NCI-H460 (cell line): ENCODE measurements around the gene SEPTIN2. TPM values are rescaled to one million over a fixed set of nuclear protein-coding genes. Genes with fewer than 3 reads are reported as not detected.
"Not testable (repeated sequence)": the region's sequence is repeated elsewhere in the genome, so short reads cannot be mapped to it uniquely, and the experiment has no call there.

Experiments
- DNase-seq: peaks from one replicate; pipeline ENCODE4 v3.0.0-alpha.2; 2016; ENCODE audit warnings: low read depth; ENCODE audit errors: extremely low read depth
- total RNA-seq: library from RNA; depleted of rRNA; stranded (reverse); fragments of >200 nt; shearing (Covaris generic); gene quantifications from 2 replicates; pipeline ENCODE4 v1.2.3, GENCODE V29; 2014

Gene SEPTIN2
- total RNA-seq, 1 experiment from 2014 or later = 405 TPM

GRCh38 chr2:241286348-241287090 lies 29.2 kb upstream of the SEPTIN2 start:
- no peak for DNase-seq

GRCh38 chr2:241288324-241288888 lies 27.3 kb upstream of the SEPTIN2 start:
- no peak for DNase-seq

DNA sequence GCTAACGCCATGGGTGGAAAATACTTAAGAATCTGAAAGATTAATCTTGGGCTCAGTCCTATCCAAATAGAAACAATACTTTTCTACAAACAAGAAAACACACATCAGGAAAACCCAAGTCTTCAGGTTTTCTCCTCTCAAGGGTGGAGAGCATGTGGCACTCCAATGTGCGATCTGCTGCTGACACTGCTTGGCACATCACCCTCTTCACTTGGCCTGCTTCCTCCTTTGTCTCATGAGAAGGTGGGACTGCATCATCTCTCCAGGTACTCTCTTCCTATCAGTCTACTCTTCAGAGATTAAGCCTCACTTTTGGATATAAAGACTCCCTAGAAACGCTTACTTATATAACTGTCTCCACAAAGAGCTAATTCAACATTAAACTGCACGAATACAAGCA lies 26.7 kb upstream of the SEPTIN2 start:
- no peak for DNase-seq

DNA sequence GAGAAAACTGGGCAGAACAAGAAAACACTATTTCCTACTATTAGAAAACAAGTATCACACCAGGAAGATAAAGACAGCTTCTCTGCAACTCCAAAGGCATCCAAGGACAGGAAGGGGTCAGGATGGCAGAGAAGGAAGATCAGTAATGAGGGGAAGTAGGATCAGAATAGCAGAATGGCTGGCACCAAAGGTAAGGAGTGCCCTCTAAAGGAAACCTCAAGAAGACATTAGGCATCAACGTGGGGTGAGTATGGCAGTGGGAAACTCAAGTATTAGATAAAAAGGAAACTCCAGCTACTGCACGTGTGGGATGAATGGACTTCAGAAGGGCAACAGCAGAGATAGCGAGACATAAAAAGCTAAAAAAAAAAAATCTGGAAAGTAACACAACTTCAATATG lies 26.1 kb upstream of the SEPTIN2 start:
- DNase-seq = no peak

DNA sequence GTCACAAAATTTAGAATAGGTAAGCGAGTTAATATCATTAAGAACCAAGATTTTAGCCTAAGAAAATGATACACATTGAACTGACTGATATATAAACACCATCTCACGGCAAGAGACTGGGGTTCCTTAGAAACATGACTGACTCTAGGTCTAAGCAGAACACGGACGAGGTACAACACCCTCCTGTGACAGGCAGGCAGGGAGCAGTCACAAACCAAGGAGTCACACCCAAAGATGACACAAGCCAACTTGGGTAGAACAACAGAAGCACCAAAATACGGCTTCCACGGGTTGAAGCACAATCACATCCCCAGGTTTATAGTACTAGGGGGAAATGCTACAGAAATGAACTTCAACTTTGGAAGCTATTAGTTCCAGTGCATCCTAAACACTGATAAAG lies 24.6 kb upstream of the SEPTIN2 start:
- DNase-seq = no peak

DNA sequence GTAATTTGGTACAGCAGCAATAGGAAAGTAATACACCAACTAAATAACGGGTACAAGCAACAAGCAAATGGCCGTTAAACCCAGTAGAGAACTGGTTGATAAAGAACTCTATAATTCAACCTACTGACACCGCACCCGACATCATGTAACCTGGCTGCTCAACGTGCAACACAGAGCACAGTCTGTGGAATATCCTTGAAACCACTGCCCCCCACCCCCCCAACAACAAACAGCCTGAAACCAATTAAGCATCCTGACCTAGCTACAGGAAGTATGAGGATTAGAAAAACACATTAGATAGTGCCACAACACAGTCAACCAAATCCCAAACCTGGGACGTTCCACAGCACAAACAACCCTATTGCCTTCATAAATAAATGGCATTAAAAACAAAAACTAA lies 23.7 kb upstream of the SEPTIN2 start:
- no peak for DNase-seq

DNA sequence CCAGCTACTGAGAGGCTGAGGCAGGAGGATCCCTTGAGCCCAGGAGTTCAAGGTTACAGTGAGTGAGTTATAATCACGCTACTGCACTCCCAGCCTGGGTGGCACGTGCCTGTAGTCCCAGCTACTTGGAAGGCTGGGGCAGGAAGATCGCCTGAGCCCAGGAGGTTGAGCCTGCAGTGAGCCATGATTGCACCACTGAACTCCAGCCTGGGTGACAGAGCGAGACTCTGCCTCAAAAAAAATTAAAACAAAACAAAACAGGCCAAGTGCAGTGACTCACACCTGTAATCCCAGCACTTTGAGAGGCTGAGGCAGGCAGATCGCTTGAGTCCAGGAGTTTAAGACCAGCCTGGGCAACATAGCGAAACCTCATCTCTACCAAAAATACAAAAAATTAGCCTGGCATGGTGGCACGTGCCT lies 22.3 kb upstream of the SEPTIN2 start:
- not testable (repeated sequence) for DNase-seq

- no peak for DNase-seq
Measured at GRCh38 chr2:241295326-241296095, 20.2 kb upstream of the SEPTIN2 start.

DNA sequence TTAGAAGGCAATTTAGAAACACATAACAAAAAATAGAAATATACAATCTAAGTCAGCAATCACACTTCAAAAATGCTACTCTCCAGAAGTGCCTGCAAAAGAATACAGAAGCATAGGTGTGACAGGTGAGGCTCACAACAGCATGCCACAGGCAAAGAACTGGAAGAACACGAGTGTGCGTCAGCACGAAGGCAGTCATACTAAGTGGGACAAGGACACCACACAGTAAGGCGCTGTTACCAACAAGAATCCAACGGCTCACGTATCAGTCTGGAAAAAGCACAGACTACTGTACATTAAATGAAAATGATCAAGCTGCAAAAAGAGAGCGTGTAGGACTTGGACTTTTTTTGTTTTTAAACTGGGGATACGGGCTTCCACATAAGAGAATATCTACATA lies 19.0 kb upstream of the SEPTIN2 start:
- no peak for DNase-seq

DNA sequence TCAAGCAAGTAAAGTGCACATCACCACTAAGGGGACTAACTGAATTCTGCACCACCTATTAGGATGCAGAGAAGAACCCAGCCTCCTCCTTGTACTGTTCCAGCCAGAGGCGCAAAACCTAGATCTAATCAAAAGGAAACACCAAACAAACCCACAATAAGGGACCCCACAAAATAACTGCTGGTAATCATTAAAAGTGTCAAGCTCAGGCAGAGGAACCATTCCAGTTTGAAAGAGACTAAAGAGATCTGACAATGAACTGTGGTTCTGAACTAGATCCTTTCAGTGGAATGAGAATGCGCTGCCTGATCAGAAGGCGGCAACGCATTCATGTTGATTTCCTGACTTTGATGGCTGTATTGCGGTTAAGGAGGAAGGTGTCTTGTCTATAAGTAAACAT lies 17.1 kb upstream of the SEPTIN2 start:
- no peak for DNase-seq

- no peak for DNase-seq
Measured at GRCh38 chr2:241300000-241300399, 15.7 kb upstream of the SEPTIN2 start.

- no peak for DNase-seq
Measured at GRCh38 chr2:241302083-241302482, 13.6 kb upstream of the SEPTIN2 start.

GRCh38 chr2:241302759-241303651 lies 12.7 kb upstream of the SEPTIN2 start:
- no peak for DNase-seq

- no peak for DNase-seq
Measured at GRCh38 chr2:241304039-241304670, 11.6 kb upstream of the SEPTIN2 start.

DNA sequence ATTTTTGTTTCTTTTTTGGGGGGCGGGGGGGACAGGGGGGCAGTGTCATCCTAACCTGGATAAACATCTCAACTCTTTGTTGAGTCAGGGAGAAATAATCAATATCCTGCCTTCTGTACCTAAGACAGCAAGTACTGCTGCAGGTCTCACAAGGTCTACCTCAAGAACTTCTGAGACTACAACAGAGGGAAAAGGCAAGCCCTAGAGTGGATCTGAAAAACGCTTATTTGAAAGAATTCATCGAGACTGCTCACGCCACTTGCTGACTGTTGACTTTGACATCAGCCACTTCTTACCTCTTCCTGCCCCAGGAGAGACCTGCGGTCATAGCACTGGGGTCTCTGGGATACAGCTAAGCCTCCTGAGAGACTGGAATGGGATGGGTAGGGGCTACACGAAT lies 8.7 kb upstream of the SEPTIN2 start:
- DNase-seq = no peak

DNA sequence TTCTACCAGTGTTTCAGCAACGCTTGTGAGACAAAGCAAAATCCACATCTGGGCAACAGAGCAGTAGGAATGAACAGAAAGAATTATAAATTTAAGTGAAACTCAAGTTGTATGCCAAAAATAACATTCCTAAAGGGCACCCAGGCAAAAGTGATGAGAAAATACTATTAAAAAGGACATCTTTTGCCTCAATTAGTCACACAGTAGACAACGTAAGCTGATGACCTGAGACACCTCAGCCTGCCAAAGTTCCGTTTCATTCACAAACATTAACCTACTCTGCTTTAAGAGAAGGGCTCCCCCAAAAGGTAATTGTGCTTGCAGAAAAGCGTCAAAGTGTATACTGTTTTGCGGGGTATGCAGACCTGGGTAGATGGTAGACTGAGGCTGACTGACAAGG lies 7.5 kb upstream of the SEPTIN2 start:
- no peak for DNase-seq

GRCh38 chr2:241308832-241309500 lies 6.8 kb upstream of the SEPTIN2 start:
- DNase-seq = no peak

GRCh38 chr2:241309684-241310117 lies 6.0 kb upstream of the SEPTIN2 start:
- no peak for DNase-seq

DNA sequence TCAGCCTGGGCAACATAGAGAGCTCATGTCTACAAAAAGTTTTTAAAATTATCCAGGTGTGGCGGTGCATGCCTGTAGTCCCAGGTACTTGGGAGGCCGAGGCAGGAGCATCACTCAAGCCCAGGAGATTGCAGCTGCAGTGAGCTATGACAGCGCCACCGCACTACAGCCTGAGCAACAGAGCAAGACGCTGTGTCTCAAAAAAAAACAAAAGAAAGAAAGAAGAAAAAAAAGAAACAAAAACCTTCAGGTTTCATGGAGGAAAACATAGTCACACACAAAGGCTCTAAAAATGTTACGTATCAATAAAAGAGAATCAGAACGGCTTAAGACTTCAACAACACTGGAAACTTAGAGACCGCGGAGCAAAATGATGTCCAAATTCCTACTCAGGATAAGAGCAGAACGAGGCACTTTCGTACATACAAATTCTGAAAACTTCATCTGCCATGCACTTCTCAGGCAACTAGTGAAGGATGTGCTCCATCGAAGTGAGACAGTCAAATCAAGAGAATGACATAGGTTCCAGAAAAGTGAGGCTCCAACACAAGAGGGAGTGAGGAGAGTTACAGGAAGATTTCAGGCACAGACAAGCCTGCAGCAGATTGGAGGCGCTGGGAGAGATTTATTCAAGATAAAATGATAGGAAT lies 4.7 kb upstream of the SEPTIN2 start:
- no peak for DNase-seq
